HG03280 (cell line): ENCODE results near the gene RNF213.
"Not testable (repeated sequence)": the region's sequence is repeated elsewhere in the genome, so short reads cannot be mapped to it uniquely, and the experiment has no call there.

Source experiments
- ATAC-seq: cut with Tn5 transposase; IDR thresholded peaks from one replicate; pipeline ENCODE4 v1.9.1; 2021; ENCODE audit warnings: mild to moderate bottlenecking, moderate library complexity; ENCODE audit not compliant: unreplicated experiment

Gene RNF213

DNA sequence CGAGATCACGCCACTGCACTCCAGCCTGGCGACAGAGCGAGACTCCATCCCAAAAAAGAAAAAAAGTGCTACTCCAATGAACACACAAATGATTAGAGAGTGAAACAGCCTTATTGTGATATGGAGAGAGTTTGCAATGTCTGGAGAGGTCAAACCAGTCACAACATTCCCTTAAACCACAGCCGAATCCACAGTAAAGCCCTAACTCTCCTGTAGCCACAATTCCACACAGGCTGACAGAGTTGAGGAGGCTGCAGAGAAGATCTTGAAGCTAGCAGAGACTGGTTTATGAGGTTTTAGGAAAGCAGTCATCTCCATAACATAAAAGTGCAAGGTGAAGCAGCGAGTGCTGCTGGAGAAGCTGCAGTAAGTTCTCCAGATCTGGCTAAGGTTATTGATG is 6.7 kb downstream of the RNF213 start:
- ATAC-seq = no peak

DNA sequence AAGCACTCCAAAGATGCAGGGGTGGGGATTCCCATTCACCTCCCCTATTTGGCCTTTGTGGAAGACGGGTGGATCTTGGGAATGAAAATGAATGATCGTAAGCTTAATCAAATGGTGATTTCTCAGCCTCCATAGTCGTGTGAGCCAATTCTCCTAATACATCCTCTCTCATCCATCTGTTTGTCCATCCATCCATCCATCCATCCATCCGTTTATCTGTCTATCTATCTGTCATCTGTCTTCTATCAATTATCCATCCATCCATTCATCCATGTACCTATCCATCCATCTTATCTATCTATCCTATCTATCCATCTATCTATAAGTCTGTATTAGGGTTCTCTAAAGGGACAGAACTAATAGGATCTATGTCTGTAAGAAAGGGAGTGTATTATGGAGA is 7.8 kb downstream of the RNF213 start:
- ATAC-seq = no peak

DNA sequence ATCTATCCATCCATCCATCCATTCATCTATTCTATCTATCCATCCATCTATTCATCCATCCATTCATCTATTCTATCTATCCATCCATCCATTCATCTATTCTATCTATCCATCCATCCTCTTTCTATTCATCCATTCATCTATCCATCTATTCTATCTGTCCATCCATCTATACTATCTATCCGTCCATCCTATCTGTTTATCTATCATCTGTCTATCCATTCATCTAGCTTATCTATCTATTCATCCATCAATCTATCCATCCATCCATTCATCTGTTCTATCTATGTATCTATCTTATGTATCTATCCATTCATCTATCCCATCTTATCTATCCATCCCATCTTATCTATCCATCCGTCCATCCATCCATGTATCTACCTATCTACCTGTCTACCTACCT is 8.8 kb downstream of the RNF213 start:
- ATAC-seq = no peak

DNA sequence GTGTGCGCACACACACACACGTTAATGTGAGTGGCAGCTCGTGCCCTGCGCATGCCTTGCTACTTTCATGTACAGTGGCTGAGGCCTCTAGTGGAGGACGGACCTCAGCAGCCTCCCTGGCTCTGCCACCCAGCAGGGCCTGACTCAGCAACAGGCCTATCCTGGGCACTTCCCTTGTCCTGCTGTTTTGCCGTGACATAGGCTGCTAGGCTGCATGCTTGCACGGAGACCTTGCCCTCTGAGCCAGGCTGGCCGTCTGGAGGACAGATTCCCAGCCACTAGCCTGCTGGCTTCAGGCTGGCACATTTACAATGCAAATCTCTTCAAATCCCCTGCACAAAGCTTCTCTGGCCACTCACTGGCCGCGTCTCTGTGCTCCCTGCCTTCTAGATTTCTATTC is 9.5 kb downstream of the RNF213 start:
- no peak for ATAC-seq

DNA sequence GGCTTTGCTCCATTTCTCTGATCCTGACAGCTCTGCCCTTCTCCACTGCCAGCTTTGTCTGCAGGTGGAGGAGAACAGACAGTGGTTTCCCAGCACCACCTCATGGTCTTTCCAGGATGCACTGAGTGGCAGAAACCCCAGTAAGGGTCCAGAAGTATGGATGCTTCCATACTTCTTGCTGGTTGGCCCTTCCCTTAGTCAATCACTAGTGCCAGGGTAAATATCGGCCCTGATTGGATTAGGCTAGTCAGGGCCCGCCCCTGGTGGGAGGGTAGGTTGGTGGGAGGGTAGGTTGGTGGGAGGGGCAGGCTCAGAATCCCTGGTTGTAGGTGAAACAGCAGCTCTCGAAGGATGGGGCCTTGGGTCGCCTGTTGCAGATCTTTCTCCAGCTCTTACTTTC is 10.2 kb downstream of the RNF213 start:
- ATAC-seq = no peak

DNA sequence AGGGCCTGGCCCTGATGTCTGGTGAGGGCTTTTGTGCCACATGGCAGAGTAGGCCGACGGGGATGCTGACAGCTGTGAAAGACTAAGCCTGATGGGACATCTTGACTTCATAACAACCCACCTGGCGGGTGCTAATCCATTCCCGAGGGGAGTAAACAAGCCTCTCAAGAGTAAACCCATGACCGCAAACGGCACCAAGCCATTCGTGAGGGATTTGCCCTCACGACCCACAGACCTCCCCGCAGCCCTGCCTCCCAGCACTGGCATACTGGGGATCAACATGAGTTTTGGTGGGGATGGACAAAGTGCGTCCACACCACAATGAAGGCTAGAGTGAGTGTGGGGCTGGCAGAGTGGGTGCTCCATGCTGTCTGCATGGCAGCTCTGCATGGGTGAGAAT is 11.7 kb downstream of the RNF213 start:
- ATAC-seq = no peak

DNA sequence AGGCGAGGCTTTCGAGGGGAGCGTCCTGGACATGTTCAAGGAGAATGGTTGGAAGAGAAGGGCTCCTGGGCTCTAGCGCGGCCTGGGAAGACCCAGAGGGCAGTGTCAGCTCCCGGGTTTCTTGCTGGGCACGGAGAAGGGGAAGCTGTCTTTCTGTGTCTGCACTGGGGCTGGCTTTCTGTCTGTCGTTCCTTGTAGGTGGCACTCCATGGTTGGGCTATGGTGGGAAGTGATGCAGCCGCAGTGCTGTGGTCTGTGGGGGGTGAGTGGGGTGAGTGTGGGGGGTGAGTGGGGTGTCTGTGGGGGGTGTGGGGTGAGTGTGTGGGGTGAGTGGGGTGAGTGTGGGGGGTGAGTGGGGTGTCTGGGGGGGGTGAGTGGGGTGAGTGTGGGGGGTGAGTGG is 13.7 kb downstream of the RNF213 start:
- ATAC-seq = no peak

DNA sequence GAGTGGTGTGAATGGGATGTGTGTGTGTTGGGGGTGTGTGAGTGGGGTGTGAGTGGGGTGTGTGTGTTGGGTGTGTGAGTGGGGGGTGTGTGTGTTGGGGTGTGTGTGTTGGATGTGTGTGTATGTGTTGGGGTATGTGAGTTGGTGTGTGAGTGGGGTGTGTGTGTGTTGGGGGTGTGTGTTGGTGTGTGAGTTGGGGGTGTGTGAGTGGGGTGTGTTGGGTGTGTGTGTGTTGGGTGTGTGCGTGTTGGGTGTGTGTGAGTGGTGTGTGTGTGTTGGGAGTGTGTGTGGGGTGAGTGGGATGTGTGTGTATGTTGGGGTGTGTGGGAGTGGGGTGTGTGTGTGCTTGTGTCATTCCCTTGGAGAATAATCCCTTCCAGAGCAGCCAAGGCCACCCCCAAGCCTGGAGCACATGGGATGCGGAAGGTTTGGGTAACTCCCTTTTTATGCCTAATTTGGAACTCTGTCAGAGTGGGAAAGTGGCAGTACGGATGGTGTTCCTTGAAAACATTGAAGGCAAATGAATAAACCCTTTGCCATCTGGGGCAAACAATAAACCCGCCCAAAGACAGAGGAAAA is 14.3 kb downstream of the RNF213 start:
- ATAC-seq = no peak

DNA sequence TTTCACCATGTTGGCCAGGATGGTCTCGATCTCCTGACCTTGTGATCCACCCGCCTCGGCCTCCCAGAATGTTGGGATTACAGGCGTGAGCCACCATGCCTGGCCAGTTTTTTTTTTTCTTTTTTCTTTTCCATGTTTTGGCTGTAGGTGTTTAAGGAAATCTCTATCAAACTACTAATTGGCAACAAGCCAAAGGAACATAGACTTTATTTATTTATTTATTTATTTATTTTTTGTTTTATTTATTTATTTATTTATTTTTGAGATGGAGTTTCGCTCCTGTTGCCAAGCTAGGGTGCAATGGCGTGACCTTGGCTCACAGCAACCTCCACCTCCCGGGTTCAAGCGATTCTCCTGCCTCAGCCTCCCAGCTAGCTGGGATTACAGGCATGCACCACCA is 15.2 kb downstream of the RNF213 start:
- ATAC-seq = not testable (repeated sequence)

DNA sequence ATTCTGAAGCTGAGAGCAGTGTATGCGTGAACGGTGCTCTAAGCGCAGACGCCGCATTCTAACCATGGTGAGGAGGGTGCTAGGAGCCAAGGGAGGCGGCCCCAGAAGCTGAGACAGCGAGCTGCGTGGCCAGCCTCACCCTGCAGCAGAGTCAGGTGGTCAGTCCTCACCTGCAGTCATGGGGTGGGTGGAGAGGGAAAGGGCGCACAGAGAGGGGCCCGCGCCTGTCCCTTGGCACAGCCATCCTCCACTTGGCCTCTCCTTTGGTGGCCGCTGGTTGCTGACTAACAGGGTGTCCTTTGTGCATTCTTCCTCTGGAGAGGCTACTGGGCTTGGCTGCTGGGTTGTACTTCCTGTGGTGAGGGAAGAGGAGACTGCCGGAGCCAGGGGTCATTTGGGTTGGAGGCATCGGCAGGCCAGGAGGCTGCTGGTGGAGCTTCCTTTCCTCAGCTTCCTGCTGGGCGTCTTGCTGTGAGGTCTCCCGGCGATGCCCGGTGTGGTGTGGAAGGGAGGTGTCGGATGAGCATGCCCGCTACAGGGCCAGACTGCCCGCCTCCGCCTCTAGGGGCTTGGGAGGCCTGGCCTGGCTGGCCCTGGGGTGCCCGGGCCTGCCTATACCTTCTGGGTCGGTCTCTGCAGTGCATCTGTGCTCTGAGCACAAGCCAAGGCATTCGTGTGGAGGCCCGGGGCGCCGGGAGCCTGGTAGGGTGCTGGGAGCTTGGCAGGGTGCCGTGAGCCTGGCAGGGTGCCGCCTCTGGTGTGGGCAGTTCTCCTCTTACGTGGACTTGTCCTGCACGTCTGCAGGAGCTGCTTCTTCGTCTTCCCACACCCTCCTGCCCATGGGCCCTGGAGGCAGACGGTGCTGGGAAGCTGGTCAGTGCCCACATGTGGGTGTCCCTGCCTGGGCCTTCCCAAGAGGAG is 17.4 kb downstream of the RNF213 start:
- ATAC-seq = no peak

DNA sequence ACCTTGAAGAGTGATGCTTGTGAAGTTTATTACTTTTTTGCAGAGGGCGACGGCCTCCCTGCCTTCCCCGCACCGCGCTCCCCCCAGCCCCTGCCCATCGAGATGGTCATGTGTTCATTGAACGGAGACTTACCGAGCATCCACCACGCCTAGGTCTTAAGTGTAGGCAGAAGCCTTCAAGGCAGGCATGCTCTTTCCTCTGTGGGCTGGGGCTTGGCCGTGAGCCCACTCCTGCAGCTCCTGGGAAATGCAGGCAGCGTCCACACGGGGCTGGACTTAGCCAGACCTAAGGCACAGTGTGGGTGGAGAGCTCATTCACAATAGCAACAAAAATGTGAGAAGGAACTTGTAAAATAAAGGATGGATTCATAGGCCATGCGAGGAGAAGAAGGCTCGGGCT is 19.2 kb downstream of the RNF213 start:
- no peak for ATAC-seq

DNA sequence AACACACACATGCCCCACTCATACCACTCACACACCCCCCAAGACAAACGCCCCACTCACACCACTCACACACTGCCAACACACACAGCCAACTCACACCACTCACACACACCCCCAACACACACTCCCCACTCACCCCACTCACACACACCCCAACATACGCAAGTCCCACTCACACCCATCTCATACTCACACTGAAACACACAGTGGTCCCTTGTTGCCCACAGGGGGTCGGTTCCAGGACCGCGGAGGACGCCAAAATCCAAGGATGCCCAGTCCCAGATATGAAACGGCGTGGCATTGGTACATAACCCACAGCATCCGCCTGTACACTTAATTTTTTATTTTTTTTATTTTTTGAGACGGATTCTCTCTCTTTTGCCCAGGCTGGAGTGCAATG is 20.9 kb downstream of the RNF213 start:
- ATAC-seq = no peak

DNA sequence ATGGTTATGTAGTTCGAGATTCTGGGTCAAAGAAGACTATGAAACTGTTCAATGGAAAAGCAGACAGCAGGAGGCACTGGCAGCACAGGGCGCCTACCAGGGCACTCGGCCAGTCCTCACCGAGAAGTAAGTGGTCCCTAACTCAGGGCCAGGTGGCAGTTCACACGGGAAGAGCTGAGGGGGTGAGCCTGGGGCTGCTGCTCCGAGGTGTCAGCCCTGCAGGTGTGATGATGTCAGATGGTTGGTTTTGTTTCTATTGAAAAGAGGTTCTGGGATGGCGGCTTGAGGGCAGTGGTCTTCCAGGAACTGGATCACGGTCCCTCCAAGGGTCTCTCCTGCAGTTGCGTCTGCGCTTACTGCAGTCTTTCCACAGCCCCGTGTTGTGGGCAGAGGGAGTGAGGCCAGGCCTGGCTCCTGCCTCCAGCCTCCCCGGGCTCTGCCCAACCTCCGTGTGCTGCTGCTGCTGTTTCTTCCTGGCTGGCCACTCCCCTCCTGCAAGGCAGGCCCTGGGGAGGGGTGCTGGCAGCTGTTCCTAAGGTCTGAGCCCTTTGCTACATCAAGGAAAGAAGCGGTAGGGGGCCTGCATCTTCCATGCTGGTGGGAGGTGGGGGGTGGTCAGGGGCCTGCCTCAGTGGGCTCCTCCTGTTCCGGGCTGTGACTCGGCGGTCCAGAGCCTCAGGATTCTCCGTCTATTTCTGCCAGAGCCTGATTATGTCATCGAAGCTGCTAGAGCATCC is 22.6 kb downstream of the RNF213 start:
- ATAC-seq = no peak

DNA sequence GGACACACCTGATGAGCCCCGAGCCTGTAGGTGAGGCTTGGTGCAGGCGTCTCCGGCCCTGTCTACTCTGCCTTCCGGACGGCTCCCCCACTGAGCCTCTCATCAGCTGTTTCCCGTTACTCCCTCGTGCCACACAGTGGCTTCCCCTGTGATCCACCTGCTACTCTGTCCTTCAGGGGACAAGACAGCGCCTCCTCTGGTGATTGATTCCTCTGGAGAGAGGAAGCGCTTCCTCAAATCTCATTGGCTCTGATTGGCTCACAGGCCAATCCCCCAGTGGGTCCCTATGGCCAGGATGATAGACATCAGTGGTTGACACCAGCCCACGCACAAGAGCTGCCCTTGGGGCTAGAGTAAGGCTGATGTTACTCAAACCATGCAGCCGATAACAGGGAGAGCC is 24.0 kb downstream of the RNF213 start:
- ATAC-seq = no peak

DNA sequence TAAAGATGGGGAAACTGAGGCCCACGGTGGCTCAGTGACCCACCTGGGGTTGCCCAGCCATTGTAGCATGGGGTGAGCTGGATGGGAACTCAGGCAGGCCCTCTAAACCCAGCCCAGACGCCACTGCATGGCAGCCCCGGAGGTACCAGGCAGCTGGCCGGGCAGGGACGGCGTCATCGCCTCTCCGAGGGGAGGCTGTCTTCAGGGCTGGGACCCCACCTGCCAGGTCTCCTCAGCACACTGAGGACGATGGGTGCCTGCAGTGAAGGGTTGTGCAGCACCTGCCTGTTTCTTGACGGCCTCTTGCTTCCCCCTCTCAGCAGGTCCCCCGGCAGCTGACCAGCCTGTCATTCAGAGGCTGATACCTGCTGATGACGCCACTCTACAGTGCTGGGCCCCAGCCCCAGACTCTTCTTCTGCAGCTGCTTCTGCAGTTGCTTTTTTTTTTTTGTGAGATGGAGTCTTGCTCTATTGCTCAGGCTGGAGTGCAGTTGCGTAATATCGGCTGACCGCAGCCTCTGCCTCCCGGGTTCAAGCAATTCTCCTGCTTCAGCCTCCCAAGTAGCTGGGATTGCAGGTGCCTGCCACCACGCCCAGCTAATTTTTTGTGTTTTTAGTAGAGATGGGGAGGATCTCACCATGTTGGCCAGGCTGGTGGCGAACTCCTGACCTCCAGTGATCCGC is 24.7 kb downstream of the RNF213 start:
- no peak for ATAC-seq

DNA sequence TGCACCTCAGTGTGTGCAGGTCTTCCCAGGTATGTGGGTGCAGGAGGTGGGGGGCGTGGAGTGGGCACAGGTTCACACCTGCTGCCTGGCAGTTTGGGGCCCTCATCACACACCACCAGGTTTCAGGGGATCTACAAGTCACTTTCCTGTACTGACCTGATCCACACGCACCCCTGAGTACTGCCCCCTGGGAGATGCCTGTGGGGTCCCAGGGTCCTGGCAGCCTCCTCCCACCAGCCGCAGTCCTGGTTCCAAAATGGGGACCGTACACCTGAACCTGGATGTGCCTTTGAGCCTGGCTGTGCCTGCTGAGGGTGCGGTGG is 25.9 kb downstream of the RNF213 start:
- no peak for ATAC-seq

DNA sequence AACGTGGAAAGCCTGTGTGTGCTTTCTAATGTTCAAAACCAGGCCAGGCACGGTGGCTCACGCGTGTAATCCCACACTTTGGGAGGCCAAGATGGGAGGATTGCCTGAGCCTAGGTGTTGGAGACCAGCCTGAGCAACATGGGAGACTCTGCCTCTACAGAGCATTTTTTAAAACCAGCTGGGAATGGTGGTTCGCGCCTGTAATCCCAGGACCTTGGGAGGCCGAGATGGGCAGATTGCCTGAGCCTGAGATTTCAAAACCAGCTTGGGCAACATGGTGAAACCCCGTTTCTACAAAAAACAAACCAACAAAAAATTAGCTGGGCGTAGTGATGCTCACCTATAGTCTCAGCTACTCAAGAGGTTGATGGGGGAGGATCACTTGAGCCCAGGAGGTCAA is 26.4 kb downstream of the RNF213 start:
- no peak for ATAC-seq

DNA sequence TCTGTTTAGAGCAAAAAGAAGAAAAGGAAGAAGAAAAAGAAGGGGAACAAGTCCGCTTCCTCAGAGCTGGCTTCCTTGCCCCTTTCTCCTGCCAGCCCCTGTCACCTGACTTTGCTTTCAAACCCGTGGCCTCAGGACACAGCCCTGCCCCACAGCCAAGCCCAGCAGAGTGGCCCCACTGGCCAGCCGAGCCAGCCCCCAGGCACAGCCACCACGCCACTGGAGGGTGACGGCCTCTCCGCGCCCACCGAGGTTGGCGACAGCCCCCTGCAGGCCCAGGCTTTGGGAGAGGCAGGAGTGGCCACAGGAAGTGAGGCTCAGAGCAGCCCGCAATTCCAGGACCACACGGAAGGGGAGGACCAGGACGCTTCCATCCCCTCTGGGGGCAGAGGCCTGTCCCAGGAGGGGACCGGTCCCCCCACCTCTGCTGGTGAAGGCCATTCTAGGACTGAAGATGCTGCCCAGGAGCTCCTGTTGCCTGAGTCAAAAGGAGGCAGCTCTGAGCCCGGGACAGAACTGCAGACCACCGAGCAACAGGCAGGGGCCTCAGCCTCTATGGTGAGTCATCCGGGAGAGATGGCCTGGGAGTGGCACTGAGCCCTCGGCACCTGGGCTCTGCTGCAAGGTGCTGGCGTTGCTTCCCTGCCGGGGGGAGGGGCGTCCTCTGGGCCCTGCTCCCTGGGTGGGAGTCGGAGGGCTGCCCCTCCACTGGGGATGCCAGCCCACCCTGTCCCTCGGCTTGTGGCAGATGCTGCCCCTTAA is 27.3 kb downstream of the RNF213 start:
- ATAC-seq = no peak

DNA sequence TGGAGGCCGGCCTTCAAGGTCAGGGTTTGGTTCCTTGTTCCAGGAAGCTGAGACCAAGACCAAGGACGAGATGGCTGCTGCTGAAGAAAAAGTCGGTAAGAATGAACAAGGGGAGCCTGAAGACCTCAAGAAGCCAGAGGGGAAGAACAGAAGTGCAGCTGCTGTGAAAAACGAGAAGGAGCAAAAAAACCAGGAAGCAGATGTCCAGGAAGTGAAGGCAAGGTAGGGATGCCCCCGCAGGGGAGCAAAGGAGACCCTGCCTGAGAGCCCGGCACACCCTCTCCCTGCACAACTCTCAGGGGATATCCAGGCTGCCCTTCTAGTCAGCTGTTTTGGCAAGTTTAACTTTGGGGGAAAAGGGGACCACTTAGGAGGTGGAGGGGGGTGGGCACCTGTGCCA is 29.0 kb downstream of the RNF213 start:
- ATAC-seq = no peak

DNA sequence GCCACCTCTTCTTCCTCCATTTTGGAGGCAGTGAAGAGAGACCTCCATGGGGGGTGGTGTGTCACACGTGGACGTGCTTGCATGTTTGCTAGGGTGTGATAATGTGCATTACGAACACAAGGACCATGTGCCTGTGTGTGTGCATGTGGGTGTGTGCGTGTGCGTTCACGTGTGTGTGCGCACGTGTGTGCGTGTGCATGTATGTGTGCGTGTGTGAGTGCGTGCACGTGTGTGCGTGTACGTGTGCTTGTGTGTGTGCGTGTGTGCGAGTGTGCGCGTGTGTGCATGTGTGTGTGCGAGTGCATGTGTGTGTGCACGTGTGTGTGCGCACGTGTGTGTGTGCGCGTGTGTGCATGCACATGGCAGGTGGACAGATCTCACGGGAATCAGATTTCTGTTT is 29.5 kb downstream of the RNF213 start:
- ATAC-seq = no peak

DNA sequence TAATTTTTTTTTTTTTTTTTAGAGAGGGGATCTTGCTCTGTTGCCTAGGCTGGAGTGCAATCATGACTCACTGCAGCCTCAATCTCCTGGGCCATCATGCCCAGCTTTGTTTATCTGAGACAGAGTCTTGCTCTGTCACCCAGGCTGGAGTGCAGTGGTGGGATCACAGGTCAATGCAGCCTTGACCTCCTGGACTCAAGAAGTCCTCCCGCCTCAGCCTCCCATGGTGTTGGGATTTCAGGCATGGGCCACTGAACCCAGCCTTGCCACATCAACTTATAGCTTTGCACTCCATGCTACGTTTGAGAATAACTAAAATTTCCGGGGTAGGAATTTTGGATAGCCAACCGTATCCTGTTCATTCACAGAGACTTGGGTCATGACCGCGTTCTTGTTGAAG is 30.6 kb downstream of the RNF213 start:
- no peak for ATAC-seq
